HepG2 (cell line): ENCODE data around the gene TMEM107. TPM values are rescaled to one million over a fixed set of nuclear protein-coding genes. Genes with fewer than 3 reads are reported as not detected.

ENCODE experiments used
- RXRB ChIP-seq: IDR thresholded peaks from 2 replicates; pipeline ENCODE4 v1.6.1; 2016; ENCODE audit warnings: borderline replicate concordance, missing genetic modification reagents, missing compliant biosample characterization
- SALL1 ChIP-seq: sonication (generic); formaldehyde crosslinking; IDR thresholded peaks from 2 replicates; pipeline ENCODE4 v1.8.0; 2022; ENCODE audit warnings: mild to moderate bottlenecking, missing genetic modification reagents
- SMARCE1 ChIP-seq: fragments of 450-650 bp; IDR thresholded peaks from 2 replicates; pipeline ENCODE4 v1.6.1; 2017; ENCODE audit warnings: borderline replicate concordance
- THAP11 ChIP-seq: IDR thresholded peaks from 2 replicates; pipeline ENCODE4 v1.6.1; 2016; ENCODE audit warnings: missing biosample characterization, missing genetic modification reagents
- ZNF788 ChIP-seq: sonication (generic); formaldehyde crosslinking; IDR thresholded peaks from 2 replicates; pipeline ENCODE4 v1.5.0; 2020; ENCODE audit warnings: mild to moderate bottlenecking, missing genetic modification reagents, borderline replicate concordance
- polyA plus RNA-seq, 8 experiments: library from polyadenylated mRNA; depleted of rRNA in 3 of 8; stranded (reverse) in 7 of 8; unstranded in 1 of 8; fragments of >200 nt; fragmentation: Illumina TruSeq in 4 of 8; extraction: Trizol in 4 of 8; gene quantifications; 2 replicates each; pipeline versions ENCODE4 v1.2.1 to v1.2.3, GENCODE V29; 2011 to 2016; ENCODE audit warnings: low read depth in 4 of 8, missing spikeins in 1 of 8, mixed read lengths in 1 of 8; ENCODE audit not compliant: insufficient read depth in 1 of 8
- total RNA-seq, 5 experiments: library from RNA; depleted of rRNA; stranded (reverse); fragments of >200 nt; fragmentation: Illumina TruSeq; extraction: Trizol; gene quantifications; 2 replicates each; pipeline ENCODE4 v1.2.3, GENCODE V29; 2016; ENCODE audit warnings: low read depth in 1 of 5
- TF ChIP-seq, protein P1 (sequence below), 2 experiments: fragments of 450-650 bp in 1 of 2; sonication (generic) in 1 of 2; formaldehyde crosslinking in 1 of 2; IDR thresholded peaks; 2 replicates each; pipeline versions ENCODE4 v1.6.1 to v1.8.0; 2016 to 2022; ENCODE audit warnings: antibody characterized with exemption in 1 of 2, mild to moderate bottlenecking in 1 of 2, missing genetic modification reagents in 1 of 2
- TF ChIP-seq, protein P2 (sequence below), 2 experiments: sonication (generic) in 1 of 2; formaldehyde crosslinking in 1 of 2; IDR thresholded peaks; 2 replicates each; pipeline versions ENCODE4 v1.4.0 to v1.6.1; 2016 to 2020; ENCODE audit warnings: borderline replicate concordance in 1 of 2, low read depth in 1 of 2, mild to moderate bottlenecking in 1 of 2, missing genetic modification reagents in 1 of 2
- TF ChIP-seq, protein P3 (sequence below): sonication (generic); formaldehyde crosslinking; IDR thresholded peaks from 2 replicates; pipeline ENCODE4 v1.5.0; 2020; ENCODE audit warnings: missing genetic modification reagents
- TF ChIP-seq, protein P4 (sequence below), 2 experiments: sonication (generic) in 1 of 2; formaldehyde crosslinking in 1 of 2; IDR thresholded peaks; 2 replicates each; pipeline versions ENCODE4 v1.4.0 to v1.6.1; 2018 to 2020; ENCODE audit warnings: missing genetic modification reagents in 2 of 2, borderline replicate concordance in 1 of 2, low read depth in 1 of 2, mild to moderate bottlenecking in 1 of 2, missing biosample characterization in 1 of 2

Gene TMEM107
- total and polyA plus RNA-seq, 2 of the 13 experiments (the other 11 are each of a cell fraction or from before 2014, with no cell fraction given) = 7.2 to 15.3 TPM

DNA sequence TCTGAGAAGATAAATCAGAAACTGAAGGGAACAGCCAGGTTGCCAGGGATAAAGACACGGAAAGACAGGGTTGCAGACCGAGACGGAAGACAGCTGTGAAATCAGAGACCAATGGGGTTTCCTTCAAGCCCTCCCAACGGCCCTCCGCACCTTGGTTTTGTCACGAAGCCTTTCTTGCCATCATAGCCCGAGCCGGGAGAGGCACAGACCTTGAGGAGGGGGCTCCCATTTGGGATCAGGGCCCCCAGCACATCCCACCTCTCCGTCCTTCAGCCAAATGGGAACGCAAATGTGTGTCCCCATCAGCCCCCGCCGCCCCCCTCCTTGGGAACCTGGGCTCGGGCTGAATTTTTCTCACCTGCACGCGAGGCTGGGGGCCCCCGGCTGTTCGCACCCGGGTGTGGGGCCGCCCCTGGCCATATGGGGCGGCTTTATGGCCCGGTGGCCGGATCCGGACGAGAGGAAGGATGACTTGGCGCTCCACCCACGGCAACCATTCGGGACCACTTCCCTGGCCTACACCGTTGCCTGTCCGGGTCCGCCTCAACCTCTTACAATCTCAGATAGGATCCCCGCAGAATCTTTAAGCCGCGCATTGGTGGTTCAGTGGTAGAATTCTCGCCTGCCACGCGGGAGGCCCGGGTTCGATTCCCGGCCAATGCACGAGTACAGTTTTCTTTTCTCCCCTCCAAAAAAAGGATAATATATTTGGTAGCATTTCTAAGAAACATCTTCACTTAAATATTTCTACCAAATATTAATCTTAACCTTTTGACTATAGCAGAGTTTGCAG is 50.8 kb downstream of the TMEM107 start (continued):
- TF ChIP-seq, protein P1, sequence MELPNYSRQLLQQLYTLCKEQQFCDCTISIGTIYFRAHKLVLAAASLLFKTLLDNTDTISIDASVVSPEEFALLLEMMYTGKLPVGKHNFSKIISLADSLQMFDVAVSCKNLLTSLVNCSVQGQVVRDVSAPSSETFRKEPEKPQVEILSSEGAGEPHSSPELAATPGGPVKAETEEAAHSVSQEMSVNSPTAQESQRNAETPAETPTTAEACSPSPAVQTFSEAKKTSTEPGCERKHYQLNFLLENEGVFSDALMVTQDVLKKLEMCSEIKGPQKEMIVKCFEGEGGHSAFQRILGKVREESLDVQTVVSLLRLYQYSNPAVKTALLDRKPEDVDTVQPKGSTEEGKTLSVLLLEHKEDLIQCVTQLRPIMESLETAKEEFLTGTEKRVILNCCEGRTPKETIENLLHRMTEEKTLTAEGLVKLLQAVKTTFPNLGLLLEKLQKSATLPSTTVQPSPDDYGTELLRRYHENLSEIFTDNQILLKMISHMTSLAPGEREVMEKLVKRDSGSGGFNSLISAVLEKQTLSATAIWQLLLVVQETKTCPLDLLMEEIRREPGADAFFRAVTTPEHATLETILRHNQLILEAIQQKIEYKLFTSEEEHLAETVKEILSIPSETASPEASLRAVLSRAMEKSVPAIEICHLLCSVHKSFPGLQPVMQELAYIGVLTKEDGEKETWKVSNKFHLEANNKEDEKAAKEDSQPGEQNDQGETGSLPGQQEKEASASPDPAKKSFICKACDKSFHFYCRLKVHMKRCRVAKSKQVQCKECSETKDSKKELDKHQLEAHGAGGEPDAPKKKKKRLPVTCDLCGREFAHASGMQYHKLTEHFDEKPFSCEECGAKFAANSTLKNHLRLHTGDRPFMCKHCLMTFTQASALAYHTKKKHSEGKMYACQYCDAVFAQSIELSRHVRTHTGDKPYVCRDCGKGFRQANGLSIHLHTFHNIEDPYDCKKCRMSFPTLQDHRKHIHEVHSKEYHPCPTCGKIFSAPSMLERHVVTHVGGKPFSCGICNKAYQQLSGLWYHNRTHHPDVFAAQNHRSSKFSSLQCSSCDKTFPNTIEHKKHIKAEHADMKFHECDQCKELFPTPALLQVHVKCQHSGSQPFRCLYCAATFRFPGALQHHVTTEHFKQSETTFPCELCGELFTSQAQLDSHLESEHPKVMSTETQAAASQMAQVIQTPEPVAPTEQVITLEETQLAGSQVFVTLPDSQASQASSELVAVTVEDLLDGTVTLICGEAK (IDR thresholded peaks at IDR 0.05) = no peak
- TF ChIP-seq, protein P1 (CRISPR knock-in tag; IDR thresholded peaks at IDR 0.05) = peak; percentile 53; the same call in 1 of the 2 replicates
- TF ChIP-seq, protein P2, sequence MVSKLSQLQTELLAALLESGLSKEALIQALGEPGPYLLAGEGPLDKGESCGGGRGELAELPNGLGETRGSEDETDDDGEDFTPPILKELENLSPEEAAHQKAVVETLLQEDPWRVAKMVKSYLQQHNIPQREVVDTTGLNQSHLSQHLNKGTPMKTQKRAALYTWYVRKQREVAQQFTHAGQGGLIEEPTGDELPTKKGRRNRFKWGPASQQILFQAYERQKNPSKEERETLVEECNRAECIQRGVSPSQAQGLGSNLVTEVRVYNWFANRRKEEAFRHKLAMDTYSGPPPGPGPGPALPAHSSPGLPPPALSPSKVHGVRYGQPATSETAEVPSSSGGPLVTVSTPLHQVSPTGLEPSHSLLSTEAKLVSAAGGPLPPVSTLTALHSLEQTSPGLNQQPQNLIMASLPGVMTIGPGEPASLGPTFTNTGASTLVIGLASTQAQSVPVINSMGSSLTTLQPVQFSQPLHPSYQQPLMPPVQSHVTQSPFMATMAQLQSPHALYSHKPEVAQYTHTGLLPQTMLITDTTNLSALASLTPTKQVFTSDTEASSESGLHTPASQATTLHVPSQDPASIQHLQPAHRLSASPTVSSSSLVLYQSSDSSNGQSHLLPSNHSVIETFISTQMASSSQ (IDR thresholded peaks at IDR 0.05; ENCODE audit: low read depth) = peak; percentile 34; the same call in 1 of the 2 replicates
- TF ChIP-seq, protein P2 (CRISPR knock-in tag; IDR thresholded peaks at IDR 0.05; ENCODE audit: borderline replicate concordance) = no peak
- TF ChIP-seq, protein P3, sequence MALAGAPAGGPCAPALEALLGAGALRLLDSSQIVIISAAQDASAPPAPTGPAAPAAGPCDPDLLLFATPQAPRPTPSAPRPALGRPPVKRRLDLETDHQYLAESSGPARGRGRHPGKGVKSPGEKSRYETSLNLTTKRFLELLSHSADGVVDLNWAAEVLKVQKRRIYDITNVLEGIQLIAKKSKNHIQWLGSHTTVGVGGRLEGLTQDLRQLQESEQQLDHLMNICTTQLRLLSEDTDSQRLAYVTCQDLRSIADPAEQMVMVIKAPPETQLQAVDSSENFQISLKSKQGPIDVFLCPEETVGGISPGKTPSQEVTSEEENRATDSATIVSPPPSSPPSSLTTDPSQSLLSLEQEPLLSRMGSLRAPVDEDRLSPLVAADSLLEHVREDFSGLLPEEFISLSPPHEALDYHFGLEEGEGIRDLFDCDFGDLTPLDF (CRISPR knock-in tag) = no peak
- TF ChIP-seq THAP11 (CRISPR knock-in tag) = 0 out of 2 replicates have a peak, but pooled peaks have one; percentile 37
- TF ChIP-seq SALL1 (CRISPR knock-in tag) = peak; percentile 47; the same call in 1 of the 2 replicates
- TF ChIP-seq SMARCE1 = no peak
- TF ChIP-seq, protein P4, sequence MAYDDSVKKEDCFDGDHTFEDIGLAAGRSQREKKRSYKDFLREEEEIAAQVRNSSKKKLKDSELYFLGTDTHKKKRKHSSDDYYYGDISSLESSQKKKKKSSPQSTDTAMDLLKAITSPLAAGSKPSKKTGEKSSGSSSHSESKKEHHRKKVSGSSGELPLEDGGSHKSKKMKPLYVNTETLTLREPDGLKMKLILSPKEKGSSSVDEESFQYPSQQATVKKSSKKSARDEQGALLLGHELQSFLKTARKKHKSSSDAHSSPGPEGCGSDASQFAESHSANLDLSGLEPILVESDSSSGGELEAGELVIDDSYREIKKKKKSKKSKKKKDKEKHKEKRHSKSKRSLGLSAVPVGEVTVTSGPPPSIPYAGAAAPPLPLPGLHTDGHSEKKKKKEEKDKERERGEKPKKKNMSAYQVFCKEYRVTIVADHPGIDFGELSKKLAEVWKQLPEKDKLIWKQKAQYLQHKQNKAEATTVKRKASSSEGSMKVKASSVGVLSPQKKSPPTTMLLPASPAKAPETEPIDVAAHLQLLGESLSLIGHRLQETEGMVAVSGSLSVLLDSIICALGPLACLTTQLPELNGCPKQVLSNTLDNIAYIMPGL (CRISPR knock-in tag; IDR thresholded peaks at IDR 0.05; ENCODE audit: borderline replicate concordance in 1 of 2, low read depth in 1 of 2) = peak; percentile 96 to 99
- TF ChIP-seq ZNF788 (CRISPR knock-in tag) = peak; percentile 69; the same call in 1 of the 2 replicates
- TF ChIP-seq RXRB (CRISPR knock-in tag) = peak; percentile 54; the same call in 1 of the 2 replicates
